Prostate gland (tissue), 2 donors: ENCODE results near the gene SYTL1.
A peak's percentile ranks its signal among the peaks of the same experiment; 100 is the strongest.

Source experiments
- POLR2A ChIP-seq: fragments of 450-650 bp; IDR thresholded peaks from one replicate; pipeline ENCODE4 v1.6.1; 2016; ENCODE audit warnings: antibody characterized with exemption, mild to moderate bottlenecking
- TF ChIP-seq, protein P1 (sequence below), 4 experiments: fragments of 200-600 bp in 2 of 4; fragments of 450-650 bp in 2 of 4; sonication (generic) in 2 of 4; IDR thresholded peaks; 1 replicate in 3 of 4; 2 replicates in 1 of 4; pipeline ENCODE4 v1.5.1; 2016 to 2019; ENCODE audit warnings: antibody characterized with exemption in 4 of 4, mild to moderate bottlenecking in 2 of 4, moderate library complexity in 2 of 4

GRCh38 chr1:27342778-27343638 lies 1.2 kb downstream of the SYTL1 start:
- TF ChIP-seq POLR2A: peak; percentile 54
- TF ChIP-seq, protein P1, sequence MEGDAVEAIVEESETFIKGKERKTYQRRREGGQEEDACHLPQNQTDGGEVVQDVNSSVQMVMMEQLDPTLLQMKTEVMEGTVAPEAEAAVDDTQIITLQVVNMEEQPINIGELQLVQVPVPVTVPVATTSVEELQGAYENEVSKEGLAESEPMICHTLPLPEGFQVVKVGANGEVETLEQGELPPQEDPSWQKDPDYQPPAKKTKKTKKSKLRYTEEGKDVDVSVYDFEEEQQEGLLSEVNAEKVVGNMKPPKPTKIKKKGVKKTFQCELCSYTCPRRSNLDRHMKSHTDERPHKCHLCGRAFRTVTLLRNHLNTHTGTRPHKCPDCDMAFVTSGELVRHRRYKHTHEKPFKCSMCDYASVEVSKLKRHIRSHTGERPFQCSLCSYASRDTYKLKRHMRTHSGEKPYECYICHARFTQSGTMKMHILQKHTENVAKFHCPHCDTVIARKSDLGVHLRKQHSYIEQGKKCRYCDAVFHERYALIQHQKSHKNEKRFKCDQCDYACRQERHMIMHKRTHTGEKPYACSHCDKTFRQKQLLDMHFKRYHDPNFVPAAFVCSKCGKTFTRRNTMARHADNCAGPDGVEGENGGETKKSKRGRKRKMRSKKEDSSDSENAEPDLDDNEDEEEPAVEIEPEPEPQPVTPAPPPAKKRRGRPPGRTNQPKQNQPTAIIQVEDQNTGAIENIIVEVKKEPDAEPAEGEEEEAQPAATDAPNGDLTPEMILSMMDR (IDR thresholded peaks at IDR 0.05): no peak
